H9 (cell line): Measurements from ENCODE around the gene ST6GALNAC3. TPM values are rescaled to one million over a fixed set of nuclear protein-coding genes. Genes with fewer than 3 reads are reported as not detected.

Experiments used
- DNase-seq: peaks from one replicate; pipeline ENCODE4 v3.0.0-alpha.2; 2017
- H2AFZ ChIP-seq: one replicate; pipeline ENCODE4 v1.6.1; 2013; ENCODE audit warnings: mild to moderate bottlenecking, low read length, control low read depth, moderate library complexity
- H2AK5ac ChIP-seq: 2 replicates; pipeline ENCODE4 v1.6.1; 2013; ENCODE audit warnings: low read length, control low read depth, mixed read lengths; ENCODE audit not compliant: insufficient read length
- H2BK120ac ChIP-seq: one replicate; pipeline ENCODE4 v1.6.1; 2013; ENCODE audit warnings: low read depth, mild to moderate bottlenecking, low read length, control low read depth, inconsistent platforms; ENCODE audit not compliant: poor library complexity, severe bottlenecking
- H2BK12ac ChIP-seq: 2 replicates; pipeline ENCODE4 v1.6.1; 2013; ENCODE audit warnings: low read length, control low read depth, mixed read lengths, low read depth; ENCODE audit not compliant: insufficient read length
- H2BK15ac ChIP-seq: 2 replicates; pipeline ENCODE4 v1.6.1; 2013; ENCODE audit warnings: low read depth, low read length, control low read depth
- H2BK20ac ChIP-seq: one replicate; pipeline ENCODE4 v1.6.1; 2013; ENCODE audit warnings: low read depth, mild to moderate bottlenecking, low read length, control low read depth, inconsistent platforms; ENCODE audit not compliant: poor library complexity, severe bottlenecking
- H2BK5ac ChIP-seq: 2 replicates; pipeline ENCODE4 v1.6.1; 2013; ENCODE audit warnings: low read length, control low read depth, mixed read lengths; ENCODE audit not compliant: insufficient read length
- H3K14ac ChIP-seq: 2 replicates; pipeline ENCODE4 v1.6.1; 2013; ENCODE audit warnings: low read length, control low read depth; ENCODE audit not compliant: insufficient read depth
- H3K18ac ChIP-seq: 2 replicates; pipeline ENCODE4 v1.6.1; 2013; ENCODE audit warnings: low read depth, mild to moderate bottlenecking, mixed read lengths, low read length, control low read depth; ENCODE audit not compliant: insufficient read length
- H3K23ac ChIP-seq: 2 replicates; pipeline ENCODE4 v1.6.1; 2013; ENCODE audit warnings: low read length, control low read depth, mixed read lengths, low read depth; ENCODE audit not compliant: insufficient read length
- H3K23me2 ChIP-seq: 2 replicates; pipeline ENCODE4 v1.6.1; 2013; ENCODE audit warnings: low read depth, mild to moderate bottlenecking, mixed read lengths, low read length, control low read depth; ENCODE audit not compliant: insufficient read length, poor library complexity, severe bottlenecking
- H3K27ac ChIP-seq: 2 replicates; pipeline ENCODE4 v1.5.1; 2013; ENCODE audit warnings: low read length, control low read depth, mixed read lengths, low read depth; ENCODE audit not compliant: insufficient read length
- H3K27me3 ChIP-seq: 2 replicates; pipeline ENCODE4 v1.6.1; 2013; ENCODE audit warnings: low read length, control low read depth, inconsistent platforms; ENCODE audit not compliant: insufficient read depth
- H3K4ac ChIP-seq: 2 replicates; pipeline ENCODE4 v1.6.1; 2013; ENCODE audit warnings: low read depth, mild to moderate bottlenecking, control low read depth, inconsistent platforms, low read length, moderate library complexity
- H3K4me1 ChIP-seq: 2 replicates; pipeline ENCODE4 v1.6.1; 2013; ENCODE audit warnings: low read length, control low read depth, inconsistent platforms; ENCODE audit not compliant: insufficient read depth
- H3K4me2 ChIP-seq: 2 replicates; pipeline ENCODE4 v1.6.1; 2013; ENCODE audit warnings: low read length, control low read depth, mixed read lengths; ENCODE audit not compliant: insufficient read length, insufficient read depth
- H3K56ac ChIP-seq: 2 replicates; pipeline ENCODE4 v1.6.1; 2013; ENCODE audit warnings: low read depth, mild to moderate bottlenecking, mixed read lengths, low read length, control low read depth; ENCODE audit not compliant: insufficient read length
- H3K79me1 ChIP-seq: 2 replicates; pipeline ENCODE4 v1.6.1; 2013; ENCODE audit warnings: low read depth, mild to moderate bottlenecking, moderate library complexity, low read length, control low read depth, inconsistent platforms; ENCODE audit not compliant: insufficient read depth, poor library complexity, severe bottlenecking
- H3K79me2 ChIP-seq: 2 replicates; pipeline ENCODE4 v1.6.1; 2013; ENCODE audit warnings: low read length, control low read depth, inconsistent platforms; ENCODE audit not compliant: insufficient read depth
- H3K9ac ChIP-seq: 2 replicates; pipeline ENCODE4 v1.6.1; 2013; ENCODE audit warnings: low read length, control low read depth, mixed read lengths; ENCODE audit not compliant: insufficient read length; ENCODE audit errors: extremely low read depth
- H3K9me3 ChIP-seq: one replicate; pipeline ENCODE4 v1.6.1; 2013; ENCODE audit warnings: low read depth, low read length, inconsistent platforms; ENCODE audit not compliant: control insufficient read depth
- H3T11ph ChIP-seq: one replicate; pipeline ENCODE4 v1.6.1; 2013; ENCODE audit warnings: mild to moderate bottlenecking, low read length, control low read depth, inconsistent platforms
- H4K20me1 ChIP-seq: one replicate; pipeline ENCODE4 v1.6.1; 2013; ENCODE audit not compliant: control insufficient read depth, insufficient read length, insufficient read depth
- H4K5ac ChIP-seq: 2 replicates; pipeline ENCODE4 v1.6.1; 2013; ENCODE audit warnings: low read depth, mild to moderate bottlenecking, mixed read lengths, low read length, control low read depth; ENCODE audit not compliant: insufficient read length
- H4K8ac ChIP-seq: replicated peaks from 2 replicates; pipeline ENCODE4 v1.6.1; 2013; ENCODE audit warnings: low read length, control low read depth, mixed read lengths, low read depth; ENCODE audit not compliant: insufficient read length
- H4K91ac ChIP-seq: 2 replicates; pipeline ENCODE4 v1.6.1; 2013; ENCODE audit warnings: low read depth, mild to moderate bottlenecking, moderate library complexity, mixed read lengths, low read length, control low read depth; ENCODE audit not compliant: insufficient read length
- H3K27ac Mint-ChIP-seq, 3 experiments: 2 replicates in 2 of 3; 3 replicates in 1 of 3; pipeline ENCODE4 v1.8.0; 2020 to 2021; ENCODE audit warnings: mixed read lengths in 3 of 3, mild to moderate bottlenecking in 1 of 3, moderate library complexity in 1 of 3
- H3K27me3 Mint-ChIP-seq: 2 replicates; pipeline ENCODE4 v1.8.0; 2021; ENCODE audit warnings: low read depth, mild to moderate bottlenecking, moderate library complexity, mixed read lengths
- H3K36me3 Mint-ChIP-seq, 3 experiments: 2 replicates in 2 of 3; 3 replicates in 1 of 3; pipeline ENCODE4 v1.8.0; 2020 to 2021; ENCODE audit warnings: low read depth in 3 of 3, mixed read lengths in 3 of 3; ENCODE audit not compliant: insufficient read depth in 1 of 3
- H3K4me1 Mint-ChIP-seq, 2 experiments: 2 replicates each; pipeline ENCODE4 v1.8.0; 2020; ENCODE audit warnings: mixed read lengths in 2 of 2
- H3K4me3 Mint-ChIP-seq, 2 experiments: 2 replicates in 1 of 2; 3 replicates in 1 of 2; pipeline ENCODE4 v1.8.0; 2020 to 2021; ENCODE audit warnings: mild to moderate bottlenecking in 2 of 2, mixed read lengths in 2 of 2, moderate library complexity in 1 of 2
- H3K9me3 Mint-ChIP-seq, 2 experiments: 2 replicates in 1 of 2; 3 replicates in 1 of 2; pipeline ENCODE4 v1.8.0; 2020; ENCODE audit warnings: mild to moderate bottlenecking in 2 of 2, mixed read lengths in 2 of 2, moderate library complexity in 1 of 2
- WGBS: extraction: QIAGEN DNeasy Blood & Tissue Kit; methylation state at CpG from one replicate; pipeline ENCODE4 v1.1.7; 2013; ENCODE audit warnings: missing lambda C conversion rate, low lambda C conversion rate, mixed read lengths; ENCODE audit not compliant: insufficient read length; ENCODE audit errors: extremely low coverage; 5-methylcytosine and 5-hydroxymethylcytosine counted together
- total RNA-seq: library from RNA; stranded (reverse); gene quantifications from 2 replicates; pipeline ENCODE4 v1.2.1, GENCODE V29; 2021
- TF ChIP-seq, protein P1 (sequence below): fragments of 200-600 bp; sonication (generic); conservative IDR thresholded peaks from 3 replicates; pipeline ENCODE4 v1.8.0; 2021; ENCODE audit warnings: antibody characterized with exemption, mild to moderate bottlenecking

Gene ST6GALNAC3
- total RNA-seq, 1 experiment from 2014 or later, result 11.2 TPM

DNA sequence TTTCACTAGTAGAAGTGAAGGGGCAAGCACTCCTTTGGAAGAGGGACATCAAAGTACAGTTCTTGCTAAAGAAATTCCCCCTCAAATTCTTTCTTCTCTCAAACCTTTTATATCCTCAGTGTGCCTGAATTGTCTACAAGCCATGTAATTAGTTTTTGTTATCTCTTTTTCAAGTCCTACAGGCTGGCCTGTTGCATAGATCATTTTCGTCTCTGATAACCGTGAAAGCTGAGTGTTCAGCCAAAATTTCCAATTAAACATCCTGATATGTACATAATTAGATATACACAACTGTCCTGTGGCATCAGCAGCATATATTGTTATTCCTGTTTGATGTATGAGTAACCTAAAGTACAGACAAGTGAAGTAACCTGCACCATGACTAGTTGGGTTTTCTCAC lies 417.2 kb downstream of the ST6GALNAC3 start:
- Histone ChIP-seq H2AK5ac (no peak overlapping the region), H3K9me3 (no peaks in the 10 kb centered on the region), H3K4ac (no peak overlapping the region), H2BK5ac (no peak overlapping the region), H3K79me2 (no peaks in the 10 kb centered on the region), H4K8ac (no peak overlapping the region), H4K20me1 (no peaks in the 10 kb centered on the region), H3K4me1 (no peaks in the 10 kb centered on the region; the same call in 1 of the 2 replicates), H3K23me2 (no peaks in the 10 kb centered on the region), H3K27ac (no peak overlapping the region), H2BK20ac (no peak overlapping the region), H3K56ac (no peak overlapping the region), H3T11ph (no peak overlapping the region), H4K91ac (no peak overlapping the region), H3K23ac (no peak overlapping the region), H3K79me1 (no peaks in the 10 kb centered on the region), H3K18ac (no peak overlapping the region), H2BK120ac (no peak overlapping the region), H3K27me3 (no peaks in the 10 kb centered on the region), H2BK15ac (no peak overlapping the region), H2AFZ (no peak overlapping the region), H4K5ac (no peak overlapping the region), H3K14ac (no peak overlapping the region), H3K9ac (no peak overlapping the region), H3K4me2 (no peak overlapping the region), H2BK12ac (no peak overlapping the region)
- Mint-ChIP-seq H3K36me3 (peaks cover 0 to 2% (median 0%) of the 10 kb centered on the region in 3 experiments; a peak in 1 of 7 replicates), H3K4me1 (peaks cover 8 to 11% of the 10 kb centered on the region in 2 experiments), H3K9me3 (no peaks in the 10 kb centered on the region), H3K27ac (no peak overlapping the region), H3K27me3 (no peaks in the 10 kb centered on the region), H3K4me3 (no peak overlapping the region)
- DNase-seq, result no peak
- TF ChIP-seq, protein P1, sequence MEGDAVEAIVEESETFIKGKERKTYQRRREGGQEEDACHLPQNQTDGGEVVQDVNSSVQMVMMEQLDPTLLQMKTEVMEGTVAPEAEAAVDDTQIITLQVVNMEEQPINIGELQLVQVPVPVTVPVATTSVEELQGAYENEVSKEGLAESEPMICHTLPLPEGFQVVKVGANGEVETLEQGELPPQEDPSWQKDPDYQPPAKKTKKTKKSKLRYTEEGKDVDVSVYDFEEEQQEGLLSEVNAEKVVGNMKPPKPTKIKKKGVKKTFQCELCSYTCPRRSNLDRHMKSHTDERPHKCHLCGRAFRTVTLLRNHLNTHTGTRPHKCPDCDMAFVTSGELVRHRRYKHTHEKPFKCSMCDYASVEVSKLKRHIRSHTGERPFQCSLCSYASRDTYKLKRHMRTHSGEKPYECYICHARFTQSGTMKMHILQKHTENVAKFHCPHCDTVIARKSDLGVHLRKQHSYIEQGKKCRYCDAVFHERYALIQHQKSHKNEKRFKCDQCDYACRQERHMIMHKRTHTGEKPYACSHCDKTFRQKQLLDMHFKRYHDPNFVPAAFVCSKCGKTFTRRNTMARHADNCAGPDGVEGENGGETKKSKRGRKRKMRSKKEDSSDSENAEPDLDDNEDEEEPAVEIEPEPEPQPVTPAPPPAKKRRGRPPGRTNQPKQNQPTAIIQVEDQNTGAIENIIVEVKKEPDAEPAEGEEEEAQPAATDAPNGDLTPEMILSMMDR, result no peak
- WGBS, result no CpG with 5 or more reads among the region's 2 CpGs
